Measurements from ENCODE around the gene ASPG. TPM values are rescaled to one million over a fixed set of nuclear protein-coding genes. Genes with fewer than 3 reads are reported as not detected.

Gene ASPG
- total RNA-seq, 2 experiments from 2014 or later: not detected

- BruUV-seq (replicated peaks): no TSS peak
- CTCF ChIA-PET (ENCODE audit: unreplicated experiment): no interaction called here
- no peak for TF ChIP-seq EZH2phosphoT487 (IDR thresholded peaks at IDR 0.05; ENCODE audit: borderline replicate concordance, low read depth, low read length)
- TF ChIP-seq, protein P1, sequence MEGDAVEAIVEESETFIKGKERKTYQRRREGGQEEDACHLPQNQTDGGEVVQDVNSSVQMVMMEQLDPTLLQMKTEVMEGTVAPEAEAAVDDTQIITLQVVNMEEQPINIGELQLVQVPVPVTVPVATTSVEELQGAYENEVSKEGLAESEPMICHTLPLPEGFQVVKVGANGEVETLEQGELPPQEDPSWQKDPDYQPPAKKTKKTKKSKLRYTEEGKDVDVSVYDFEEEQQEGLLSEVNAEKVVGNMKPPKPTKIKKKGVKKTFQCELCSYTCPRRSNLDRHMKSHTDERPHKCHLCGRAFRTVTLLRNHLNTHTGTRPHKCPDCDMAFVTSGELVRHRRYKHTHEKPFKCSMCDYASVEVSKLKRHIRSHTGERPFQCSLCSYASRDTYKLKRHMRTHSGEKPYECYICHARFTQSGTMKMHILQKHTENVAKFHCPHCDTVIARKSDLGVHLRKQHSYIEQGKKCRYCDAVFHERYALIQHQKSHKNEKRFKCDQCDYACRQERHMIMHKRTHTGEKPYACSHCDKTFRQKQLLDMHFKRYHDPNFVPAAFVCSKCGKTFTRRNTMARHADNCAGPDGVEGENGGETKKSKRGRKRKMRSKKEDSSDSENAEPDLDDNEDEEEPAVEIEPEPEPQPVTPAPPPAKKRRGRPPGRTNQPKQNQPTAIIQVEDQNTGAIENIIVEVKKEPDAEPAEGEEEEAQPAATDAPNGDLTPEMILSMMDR (conservative IDR thresholded peaks at IDR 0.05; ENCODE audit: low read length): no peak
- H2AFZ ChIP-seq (ENCODE audit: low read length): no peak overlapping the region
- H3K4me3 ChIP-seq (ENCODE audit: low read depth, low read length, poor library complexity, severe bottlenecking): no peak overlapping the region
- no peak overlapping the region for H3K27ac ChIP-seq (ENCODE audit: low read depth, low read length, poor library complexity, severe bottlenecking)
- H3K36me3 ChIP-seq (ENCODE audit: insufficient read depth, low read length): no peaks in the 10 kb centered on the region
- no peaks in the 10 kb centered on the region for H3K4me1 ChIP-seq (ENCODE audit: insufficient read depth, low read length, poor library complexity, severe bottlenecking)
- H3K79me2 ChIP-seq (ENCODE audit: insufficient read depth, low read depth, low read length): no peaks in the 10 kb centered on the region
- POLR2A ChIA-PET: no interaction called here
- H3K4me2 ChIP-seq (ENCODE audit: low read length): no peak overlapping the region
- intact Hi-C loops (cut with micrococcal nuclease; ENCODE audit: unreplicated experiment): no loop called here
- no peaks in the 10 kb centered on the region for H4K20me1 ChIP-seq (ENCODE audit: insufficient read depth, low read length)
- DNase-seq (ENCODE audit: low spot score): no peak
- H3K9me3 ChIP-seq (ENCODE audit: low read length): no peaks in the 10 kb centered on the region
- no peaks in the 10 kb centered on the region for H3K9me2 ChIP-seq (ENCODE audit: insufficient read depth, low read length)
These were observed 2.0 kb downstream of the ASPG start for GRCh38 chr14:104087505-104087904.

DNA sequence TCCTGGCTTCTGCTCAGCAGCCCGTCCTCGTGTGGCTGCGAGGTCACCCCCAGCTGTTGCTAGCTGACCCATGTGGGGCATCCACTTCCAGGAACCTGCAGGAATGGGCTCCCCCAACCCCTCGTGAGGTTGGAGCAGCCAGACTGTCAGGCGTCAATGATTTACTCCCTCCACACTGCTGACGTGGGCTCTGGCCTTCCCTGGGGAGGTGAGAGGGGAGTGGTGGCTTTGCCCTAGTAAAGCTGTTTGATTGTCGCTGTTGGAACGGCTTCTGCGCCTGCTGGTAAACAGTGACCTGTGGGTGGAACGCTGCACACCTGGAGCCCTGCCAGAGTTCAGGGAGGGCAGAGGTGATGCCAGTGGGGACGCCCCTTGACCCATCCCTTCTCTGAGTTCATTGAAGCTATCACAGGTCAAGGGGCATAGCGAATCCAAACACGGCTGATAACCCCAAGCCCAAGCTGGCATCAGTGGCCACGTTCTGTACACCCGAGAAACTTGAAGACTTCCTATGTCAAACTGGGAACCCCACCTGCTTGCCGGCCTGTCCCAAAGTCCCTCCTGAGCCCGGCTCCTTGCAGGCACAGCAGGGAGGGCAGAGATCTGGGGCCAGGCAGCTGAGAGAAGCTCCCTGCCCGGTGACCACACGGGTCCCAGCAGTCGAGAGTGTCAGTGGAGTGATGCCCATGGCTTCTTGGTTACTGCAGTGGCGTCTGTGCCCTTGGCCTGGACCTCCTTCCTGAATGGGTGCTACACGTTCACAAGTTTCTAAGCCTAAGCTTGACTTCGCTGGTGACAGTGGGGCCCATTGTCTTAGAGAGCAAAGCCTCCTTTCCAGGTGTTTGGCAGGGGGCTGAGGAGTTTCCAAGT is 2.7 kb downstream of the ASPG start:
- DNase-seq (ENCODE audit: low spot score): no peak
- Histone ChIP-seq H3K9me2 (ENCODE audit: insufficient read depth, low read length) (no peaks in the 10 kb centered on the region), H3K4me1 (ENCODE audit: insufficient read depth, low read length, poor library complexity, severe bottlenecking) (no peaks in the 10 kb centered on the region), H3K4me3 (ENCODE audit: low read depth, low read length, poor library complexity, severe bottlenecking) (no peak overlapping the region), H3K27ac (ENCODE audit: low read depth, low read length, poor library complexity, severe bottlenecking) (no peak overlapping the region), H3K9me3 (ENCODE audit: low read length) (no peaks in the 10 kb centered on the region), H3K79me2 (ENCODE audit: insufficient read depth, low read depth, low read length) (no peaks in the 10 kb centered on the region), H3K36me3 (ENCODE audit: insufficient read depth, low read length) (no peaks in the 10 kb centered on the region), H3K4me2 (ENCODE audit: low read length) (no peak overlapping the region), H2AFZ (ENCODE audit: low read length) (no peak overlapping the region), H4K20me1 (ENCODE audit: insufficient read depth, low read length) (no peaks in the 10 kb centered on the region)
- no TSS peak for BruUV-seq (replicated peaks)
- ChIA-PET POLR2A (no interaction called here), CTCF (ENCODE audit: unreplicated experiment) (interaction anchor here (0.5 kb wide), 1 partner anchor 51 kb away, joined by 3 read pairs; no protein-coding TSS in a partner anchor)
- TF ChIP-seq EZH2phosphoT487 (IDR thresholded peaks at IDR 0.05; ENCODE audit: borderline replicate concordance, low read depth, low read length): no peak
- TF ChIP-seq, protein P1 (conservative IDR thresholded peaks at IDR 0.05; ENCODE audit: low read length): no peak
- intact Hi-C loops (cut with micrococcal nuclease; ENCODE audit: unreplicated experiment): no loop called here

GRCh38 chr14:104090071-104090748 is 4.7 kb downstream of the ASPG start:
- Histone ChIP-seq H4K20me1 (ENCODE audit: insufficient read depth, low read length) (no peaks in the 10 kb centered on the region), H3K36me3 (ENCODE audit: insufficient read depth, low read length) (no peaks in the 10 kb centered on the region), H3K9me3 (ENCODE audit: low read length) (no peaks in the 10 kb centered on the region), H3K4me2 (ENCODE audit: low read length) (no peak overlapping the region), H3K79me2 (ENCODE audit: insufficient read depth, low read depth, low read length) (no peaks in the 10 kb centered on the region), H3K27ac (ENCODE audit: low read depth, low read length, poor library complexity, severe bottlenecking) (no peak overlapping the region), H2AFZ (ENCODE audit: low read length) (no peak overlapping the region), H3K4me3 (ENCODE audit: low read depth, low read length, poor library complexity, severe bottlenecking) (no peak overlapping the region), H3K4me1 (ENCODE audit: insufficient read depth, low read length, poor library complexity, severe bottlenecking) (no peaks in the 10 kb centered on the region), H3K9me2 (ENCODE audit: insufficient read depth, low read length) (no peaks in the 10 kb centered on the region)
- TF ChIP-seq EZH2phosphoT487 (IDR thresholded peaks at IDR 0.05; ENCODE audit: borderline replicate concordance, low read depth, low read length): no peak
- TF ChIP-seq, protein P1 (conservative IDR thresholded peaks at IDR 0.05; ENCODE audit: low read length): no peak
- BruUV-seq (replicated peaks): no TSS peak
- no peak for DNase-seq (ENCODE audit: low spot score)
- ChIA-PET CTCF (ENCODE audit: unreplicated experiment) (no interaction called here), POLR2A (no interaction called here)
- intact Hi-C loops (cut with micrococcal nuclease; ENCODE audit: unreplicated experiment): no loop called here

All from OCI-LY7 (cell line).